Mucosa of stomach (tissue), 1 donor: ENCODE measurements around the gene NUP93.

Experiments used
- H3K27me3 ChIP-seq: one replicate; pipeline ENCODE4 v1.7.0; 2013; ENCODE audit warnings: mild to moderate bottlenecking, low read length; ENCODE audit not compliant: control insufficient read depth, insufficient read depth
- H3K36me3 ChIP-seq: one replicate; pipeline ENCODE4 v1.7.0; 2013; ENCODE audit warnings: low read length; ENCODE audit not compliant: control insufficient read depth, insufficient read depth
- H3K4me1 ChIP-seq: one replicate; pipeline ENCODE4 v1.7.0; 2013; ENCODE audit warnings: mild to moderate bottlenecking, low read length; ENCODE audit not compliant: control insufficient read depth, insufficient read depth
- H3K4me3 ChIP-seq: one replicate; pipeline ENCODE4 v1.7.0; 2013; ENCODE audit warnings: low read length
- H3K9ac ChIP-seq: one replicate; pipeline ENCODE4 v1.7.0; 2013; ENCODE audit warnings: mild to moderate bottlenecking, low read length, moderate library complexity
- H3K9me3 ChIP-seq: one replicate; pipeline ENCODE4 v1.7.0; 2013; ENCODE audit warnings: mild to moderate bottlenecking, low read length, moderate library complexity; ENCODE audit not compliant: control insufficient read depth
- donor health status: Pancreatic carcinoma.

The NUP93 gene

DNA sequence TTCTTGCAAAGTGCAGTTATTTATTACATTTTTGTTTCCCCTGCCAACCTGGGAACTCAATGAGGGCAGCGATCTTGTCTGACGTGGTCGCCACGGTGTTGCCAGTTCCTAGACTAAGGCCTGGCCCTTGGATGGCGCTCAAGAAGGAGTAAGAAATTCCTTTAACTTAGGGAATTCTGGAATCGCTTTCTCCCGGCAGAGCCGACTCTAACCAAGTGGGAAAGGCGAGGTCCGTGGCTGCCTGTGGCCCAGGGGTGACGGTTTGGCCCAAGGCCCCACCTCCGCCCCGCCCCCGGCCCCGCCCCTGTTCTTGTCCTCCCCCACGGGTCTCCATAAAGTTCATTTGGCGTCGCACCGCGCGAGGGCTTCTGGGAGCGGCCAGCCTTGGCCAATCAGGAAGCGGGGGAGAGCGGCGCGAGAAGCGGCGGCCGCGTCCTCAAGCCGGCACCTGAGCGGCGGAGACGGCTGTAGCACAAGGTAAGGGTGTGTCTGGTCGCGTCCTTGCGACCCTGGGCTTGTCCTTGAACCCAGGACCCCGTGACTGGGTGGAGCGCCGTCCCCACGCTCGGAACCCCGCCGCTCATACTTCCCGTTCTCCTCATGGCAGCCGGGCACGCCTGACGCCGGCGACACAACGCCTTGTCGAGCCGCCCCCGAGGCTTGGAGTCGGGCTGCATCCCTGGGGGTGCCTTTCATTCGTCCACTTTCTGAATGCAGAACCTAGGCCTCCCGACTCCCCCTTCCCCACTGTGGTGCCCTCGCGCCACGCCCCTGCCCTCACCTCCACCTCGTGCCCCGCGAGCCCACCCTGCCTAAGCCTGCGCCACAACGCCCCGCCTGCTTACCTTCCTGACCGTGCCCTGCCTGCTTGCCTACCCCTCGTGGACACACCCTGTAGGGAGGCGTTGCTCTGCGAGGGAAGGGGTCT lies at the start of gene NUP93:
Gene NUP93 (plus strand): TSS at position 395 of the 928 bp plus-strand sequence. CDS start 18,119 bp downstream, outside the sequence.
- no peaks in the 10 kb centered on the region for H3K27me3 ChIP-seq
- H3K9ac ChIP-seq: peak within 1 kb of the TSS; percentile 90
- peak within 1 kb of the TSS; percentile 96 for H3K4me3 ChIP-seq
- no peaks in the 10 kb centered on the region for H3K36me3 ChIP-seq
- peaks cover 26% of the 10 kb centered on the region for H3K4me1 ChIP-seq
- no peaks in the 10 kb centered on the region for H3K9me3 ChIP-seq

DNA sequence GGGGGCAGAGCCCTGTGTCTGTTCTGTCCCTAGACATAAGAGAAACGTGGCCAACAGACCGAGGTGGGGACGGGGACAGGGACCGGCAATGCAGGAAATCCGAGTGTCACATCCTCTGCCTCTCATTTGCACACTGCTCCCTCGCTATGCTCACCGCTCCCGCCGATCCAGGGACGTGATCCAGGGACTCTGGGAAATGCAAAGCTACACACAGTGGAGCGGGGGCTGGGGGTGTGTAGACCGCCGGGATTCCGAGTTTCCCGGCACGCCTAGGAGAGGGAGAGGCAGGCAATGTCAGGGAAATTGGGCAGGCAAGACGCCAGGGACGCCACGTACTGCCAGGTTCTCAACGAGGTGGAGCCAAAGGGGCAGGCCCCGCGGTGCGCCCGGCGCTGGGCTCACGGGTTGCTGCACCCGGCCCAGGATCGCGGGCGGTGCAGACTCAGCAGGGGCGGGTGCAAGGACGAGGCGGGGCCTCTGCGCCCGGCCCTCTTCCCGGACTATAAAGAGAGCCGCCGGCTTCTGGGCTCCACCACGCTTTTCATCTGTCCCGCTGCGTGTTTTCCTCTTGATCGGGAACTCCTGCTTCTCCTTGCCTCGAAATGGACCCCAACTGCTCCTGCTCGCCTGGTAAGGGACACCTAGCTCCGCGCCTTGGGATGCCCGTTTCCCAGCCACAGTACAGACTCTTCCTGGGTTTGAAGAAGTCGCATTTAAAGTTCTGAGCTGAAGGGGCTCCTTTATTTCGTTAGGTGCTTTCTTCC lies 47.8 kb upstream of the NUP93 start, which contains the start of gene MT1X:
Gene MT1X (plus strand): TSS at position 532 of the 764 bp plus-strand sequence. CDS start 71 bp downstream, at position 603.
- Histone ChIP-seq H3K4me1 (peaks cover 27% of the 10 kb centered on the region), H3K27me3 (no peaks in the 10 kb centered on the region), H3K36me3 (no peaks in the 10 kb centered on the region), H3K4me3 (peak within 1 kb of the TSS; percentile 99), H3K9me3 (no peaks in the 10 kb centered on the region), H3K9ac (peak within 1 kb of the TSS; percentile 98)

DNA sequence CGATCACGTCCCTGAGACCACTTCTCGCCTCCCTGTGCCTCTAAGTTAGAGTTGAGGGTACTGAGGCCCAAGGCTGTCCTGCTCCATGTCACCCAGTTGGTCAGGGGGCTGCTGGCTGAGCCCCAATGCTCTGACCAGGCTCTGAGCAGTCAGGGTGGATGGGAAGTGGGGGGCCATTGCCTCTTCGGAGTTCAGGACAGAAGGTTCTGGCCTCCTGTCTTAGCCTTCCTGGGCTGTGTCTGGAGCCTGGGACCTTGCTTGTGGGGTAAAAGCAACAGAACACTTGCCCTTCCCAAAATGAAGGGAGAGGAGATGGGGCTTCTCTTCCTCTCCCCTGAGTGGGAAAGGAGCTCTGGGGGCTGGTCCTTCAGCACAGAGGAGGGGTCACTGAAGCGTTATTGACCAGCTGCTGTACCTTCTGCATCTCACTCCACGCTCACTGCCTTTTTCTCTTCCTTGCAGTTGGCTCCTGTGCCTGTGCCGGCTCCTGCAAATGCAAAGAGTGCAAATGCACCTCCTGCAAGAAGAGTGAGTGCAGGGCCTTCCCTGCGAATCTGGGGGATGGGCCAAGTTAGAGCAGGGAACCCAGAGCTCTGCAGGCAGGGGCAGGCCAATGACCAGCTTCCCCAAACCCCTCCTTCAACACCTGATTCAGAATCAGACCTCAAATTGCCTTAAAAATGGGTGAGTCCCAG lies 47.1 kb upstream of the NUP93 start:
- Histone ChIP-seq H3K27me3 (no peaks in the 10 kb centered on the region), H3K9ac (peak overlapping the region; percentile 98), H3K4me1 (peaks cover 27% of the 10 kb centered on the region), H3K4me3 (peak overlapping the region; percentile 99), H3K36me3 (no peaks in the 10 kb centered on the region), H3K9me3 (no peaks in the 10 kb centered on the region)

DNA sequence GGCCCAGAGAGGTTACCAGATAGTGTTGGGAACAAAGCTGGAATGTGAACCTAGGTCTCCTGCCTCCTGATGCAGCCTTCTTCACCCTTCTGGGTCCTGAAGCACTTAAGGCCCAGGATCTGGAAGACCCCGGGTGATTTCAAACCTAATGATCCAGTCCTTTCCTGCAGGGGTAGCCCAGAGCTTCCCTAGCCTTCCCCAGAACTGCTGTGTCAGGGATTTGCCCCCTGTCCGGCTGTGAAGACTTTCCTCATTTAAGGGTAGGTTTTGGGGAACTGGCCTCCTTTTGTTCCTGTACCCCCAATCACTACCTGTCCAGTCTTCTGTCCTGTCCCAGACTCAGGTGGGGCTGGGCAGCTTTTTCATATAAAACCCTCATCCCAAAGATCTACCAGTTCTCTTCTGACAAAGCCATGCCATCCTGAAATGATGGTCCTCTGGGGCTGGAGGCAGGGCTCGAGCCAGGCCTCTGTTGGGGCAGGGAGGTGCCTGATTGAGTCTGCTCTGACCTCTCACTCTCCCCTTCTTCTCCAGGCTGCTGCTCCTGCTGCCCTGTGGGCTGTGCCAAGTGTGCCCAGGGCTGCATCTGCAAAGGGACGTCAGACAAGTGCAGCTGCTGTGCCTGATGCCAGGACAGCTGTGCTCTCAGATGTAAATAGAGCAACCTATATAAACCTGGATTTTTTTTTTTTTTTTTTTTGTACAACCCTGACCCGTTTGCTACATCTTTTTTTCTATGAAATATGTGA lies 46.3 kb upstream of the NUP93 start:
- peaks cover 27% of the 10 kb centered on the region for H3K4me1 ChIP-seq
- H3K9me3 ChIP-seq: no peaks in the 10 kb centered on the region
- peak overlapping the region; percentile 99 for H3K4me3 ChIP-seq
- no peaks in the 10 kb centered on the region for H3K36me3 ChIP-seq
- H3K27me3 ChIP-seq: no peaks in the 10 kb centered on the region
- peak overlapping the region; percentile 98 for H3K9ac ChIP-seq

DNA sequence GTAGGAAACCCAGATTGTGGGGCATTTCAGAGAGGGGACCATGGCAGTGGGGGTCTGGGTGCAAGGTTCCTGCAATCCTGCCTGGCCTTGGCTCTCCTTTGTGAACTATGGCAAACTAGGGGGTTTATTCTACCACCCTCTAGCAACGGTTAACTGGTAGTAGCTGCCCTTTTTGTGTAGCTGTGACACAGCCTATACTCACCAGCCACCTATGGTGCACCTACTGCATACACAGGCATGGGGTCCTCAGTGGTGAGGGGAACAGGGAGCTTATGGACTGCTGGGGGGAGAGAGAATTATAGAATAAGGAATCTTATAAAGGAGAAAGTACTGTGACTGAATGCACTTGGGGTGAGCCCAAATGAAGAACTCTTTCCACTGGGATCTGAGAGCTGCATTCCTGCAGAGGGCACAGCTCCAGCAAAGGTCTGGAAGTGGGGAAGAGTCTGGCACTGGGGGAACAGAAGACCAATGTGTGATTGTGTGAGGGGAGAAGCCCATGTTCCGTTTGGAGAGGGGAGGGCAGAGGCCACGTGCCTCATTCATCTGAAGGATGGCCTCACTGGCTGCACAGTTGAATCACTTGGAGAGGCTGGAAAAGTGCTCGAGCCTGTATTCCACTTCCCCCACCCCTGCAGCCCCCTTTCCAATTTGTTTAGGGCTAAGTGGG lies 45.5 kb upstream of the NUP93 start:
- Histone ChIP-seq H3K9ac (no peak overlapping the region), H3K4me3 (no peak overlapping the region), H3K4me1 (peaks cover 34% of the 10 kb centered on the region), H3K36me3 (no peaks in the 10 kb centered on the region), H3K9me3 (no peaks in the 10 kb centered on the region), H3K27me3 (no peaks in the 10 kb centered on the region)

DNA sequence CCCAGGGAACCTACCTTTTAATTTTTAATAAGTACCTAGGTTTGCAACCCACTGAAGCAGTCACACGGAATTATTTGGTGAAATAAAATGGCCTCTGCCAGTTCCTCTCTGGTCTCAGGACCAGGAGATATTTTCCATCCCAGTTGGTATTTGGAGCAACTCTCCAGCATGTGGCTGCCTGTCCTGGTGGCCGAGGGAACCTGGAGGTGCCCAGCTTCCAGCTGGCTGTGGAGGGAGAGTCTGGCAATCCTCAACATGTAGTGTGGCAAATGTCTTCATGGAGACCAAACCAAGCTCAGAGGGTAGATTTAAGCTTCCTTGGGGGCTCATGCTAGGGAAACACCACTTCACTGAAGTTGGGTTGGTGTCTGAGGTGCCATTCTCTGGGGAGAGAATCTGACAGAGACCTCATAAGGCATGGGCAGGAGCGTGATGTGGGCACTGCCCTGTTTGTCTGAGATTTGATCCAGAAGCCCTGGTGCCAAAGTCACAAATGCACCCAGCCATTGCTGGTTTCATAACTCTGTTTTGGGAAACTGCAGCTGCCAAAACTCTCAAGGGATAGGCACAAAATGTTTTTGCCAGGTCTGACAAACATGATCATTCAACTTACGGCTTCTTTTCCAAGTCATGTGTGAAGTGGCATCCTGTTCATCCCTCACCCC lies 44.9 kb upstream of the NUP93 start:
- no peak overlapping the region for H3K4me3 ChIP-seq

DNA sequence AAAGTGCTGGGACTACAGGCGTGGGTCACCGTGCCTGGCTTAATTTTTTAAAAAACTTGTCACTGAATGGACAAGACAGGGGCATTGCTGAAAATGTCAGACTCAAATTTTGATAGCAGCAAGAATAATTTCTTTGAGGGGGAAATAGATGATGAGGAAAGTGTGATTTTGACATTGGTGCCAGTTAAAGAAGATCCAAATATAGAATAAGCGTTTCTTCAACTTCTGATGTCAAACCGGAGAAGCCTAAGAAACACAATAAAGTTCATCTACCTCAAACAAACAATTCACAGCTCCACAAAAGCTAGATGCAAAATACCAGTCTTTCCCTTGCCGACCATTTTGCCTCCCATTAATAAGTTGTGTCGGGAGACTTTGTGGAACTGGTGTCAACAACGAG lies 43.2 kb upstream of the NUP93 start:
- H3K9me3 ChIP-seq: no peaks in the 10 kb centered on the region
- H3K36me3 ChIP-seq: no peaks in the 10 kb centered on the region
- no peak overlapping the region for H3K9ac ChIP-seq
- H3K4me3 ChIP-seq: no peak overlapping the region
- H3K27me3 ChIP-seq: no peaks in the 10 kb centered on the region
- peaks cover 38% of the 10 kb centered on the region for H3K4me1 ChIP-seq

More for the DNA sequence above, 44.9 kb upstream of the NUP93 start:
- Histone ChIP-seq H3K4me1 (peaks cover 40% of the 10 kb centered on the region), H3K27me3 (no peaks in the 10 kb centered on the region), H3K9ac (no peak overlapping the region), H3K9me3 (no peaks in the 10 kb centered on the region), H3K36me3 (no peaks in the 10 kb centered on the region)

DNA sequence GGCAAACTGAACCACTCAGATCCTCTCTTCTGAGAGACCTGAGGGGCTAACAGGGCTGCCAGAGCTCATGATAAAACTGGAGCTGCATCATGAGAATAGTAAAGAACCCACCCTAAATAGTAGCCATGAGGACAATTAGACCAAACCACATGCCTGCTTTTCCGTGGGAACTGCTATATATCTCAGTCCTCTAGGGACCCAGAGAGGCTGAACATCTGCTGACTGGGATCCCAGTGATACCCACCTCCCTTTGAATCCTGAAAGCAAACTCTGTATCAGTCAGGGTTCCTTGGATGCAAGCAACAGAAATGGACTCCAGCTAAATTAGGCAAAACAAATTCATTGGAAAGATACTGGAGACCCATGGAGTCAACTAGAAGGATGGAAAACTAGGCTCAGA lies 41.2 kb upstream of the NUP93 start:
- no peaks in the 10 kb centered on the region for H3K9me3 ChIP-seq
- H3K9ac ChIP-seq: no peak overlapping the region
- no peaks in the 10 kb centered on the region for H3K36me3 ChIP-seq
- no peak overlapping the region for H3K4me3 ChIP-seq
- H3K4me1 ChIP-seq: peaks cover 21% of the 10 kb centered on the region
- no peaks in the 10 kb centered on the region for H3K27me3 ChIP-seq

DNA sequence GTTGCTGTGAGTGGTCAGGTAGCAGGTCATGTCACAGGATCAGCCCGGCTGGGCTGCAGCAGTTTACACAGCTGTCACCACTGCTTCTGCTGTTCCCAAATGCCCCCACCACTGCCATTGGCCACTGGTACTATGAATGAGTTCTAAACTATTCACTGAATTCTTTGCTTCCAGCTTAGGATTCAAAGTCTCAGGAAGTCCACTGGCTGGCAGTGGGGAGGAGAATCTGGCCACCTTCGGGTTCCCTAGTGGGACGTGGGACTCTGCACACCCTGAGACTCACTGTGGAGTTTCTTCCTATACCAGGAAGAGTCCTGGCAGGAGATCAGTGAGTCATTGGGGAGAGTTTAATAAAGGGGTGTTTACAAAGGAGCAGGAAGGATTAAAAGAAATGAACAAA lies 40.8 kb upstream of the NUP93 start:
- H3K9me3 ChIP-seq: no peaks in the 10 kb centered on the region
- no peak overlapping the region for H3K9ac ChIP-seq
- H3K4me1 ChIP-seq: peaks cover 16% of the 10 kb centered on the region
- no peaks in the 10 kb centered on the region for H3K36me3 ChIP-seq
- no peaks in the 10 kb centered on the region for H3K27me3 ChIP-seq
- H3K4me3 ChIP-seq: no peak overlapping the region

DNA sequence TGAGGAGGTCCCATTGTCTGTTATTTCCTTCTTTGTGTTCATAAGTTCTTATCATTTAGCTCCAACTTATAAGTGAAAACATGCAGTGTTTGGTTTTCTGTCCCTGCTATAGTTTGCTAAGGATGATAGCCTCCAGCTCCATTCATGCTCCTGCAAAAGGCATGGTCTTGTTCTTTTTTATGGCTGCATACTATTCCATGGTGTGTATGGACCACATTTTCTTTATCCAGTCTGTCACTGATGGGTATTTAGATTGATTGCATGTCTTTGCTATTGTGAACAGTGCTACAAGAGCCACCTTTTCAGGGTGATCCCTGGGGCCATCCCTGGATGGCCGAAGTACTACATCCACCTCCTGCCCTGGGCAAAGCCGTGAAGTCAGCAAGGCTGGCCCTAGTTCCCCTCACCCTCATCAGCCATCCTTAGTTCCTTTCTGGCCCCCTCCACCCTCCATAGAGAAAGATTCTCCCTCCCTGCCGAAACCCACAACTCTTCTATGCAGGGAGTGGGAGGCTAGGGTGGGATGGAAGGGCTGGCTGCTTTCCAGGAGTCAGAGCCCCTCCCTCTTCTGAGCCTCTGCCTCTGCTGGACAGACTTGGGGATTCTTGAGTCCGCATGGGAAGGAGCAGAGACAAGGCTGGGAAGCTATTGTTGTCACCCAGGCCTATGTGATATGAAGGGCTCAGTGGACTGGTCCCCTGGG lies 39.4 kb upstream of the NUP93 start:
- Histone ChIP-seq H3K4me3 (no peak overlapping the region), H3K36me3 (no peaks in the 10 kb centered on the region), H3K9me3 (no peaks in the 10 kb centered on the region), H3K4me1 (peaks cover 13% of the 10 kb centered on the region), H3K9ac (no peak overlapping the region), H3K27me3 (no peaks in the 10 kb centered on the region)
